Left colon (tissue), 2 donors: Measurements from ENCODE around the gene UTY. TPM values are rescaled to one million over a fixed set of nuclear protein-coding genes. Genes with fewer than 3 reads are reported as not detected.

Experiments used
- ATAC-seq: fragments of 200-7000 bp; cut with Tn5 transposase; one replicate; pipeline ENCODE4 v1.9.1; 2020; ENCODE audit warnings: mild to moderate bottlenecking, moderate library complexity
- DNase-seq, 2 donors: peaks; one replicate each; pipeline ENCODE4 v3.0.0-alpha.2; 2020
- intact Hi-C, 2 donors: fragments of 100-400 bp; cut with DNase I in 1 of 2; cut with micrococcal nuclease in 1 of 2; formaldehyde crosslinking; loops; one replicate each; pipeline versions ENCODE4 v1.11.2 to v1.14.0; 2022; cut with DNase I, micrococcal nuclease
- total RNA-seq, 2 donors: library from RNA; stranded (reverse); fragmentation: NEBNext Ultra II Directional; extraction: Animal tissue kit (Norgen Biotek cat#: 25700); gene quantifications; one replicate each; pipeline ENCODE4 v1.2.1, GENCODE V29; 2021
- donor health status: DM: no; HTN: no; CAD: no.
- donor health status: DM: yes; HTN: yes; CAD: no.

Gene UTY
- total RNA-seq, 2 donors from 2014 or later = not detected

DNA sequence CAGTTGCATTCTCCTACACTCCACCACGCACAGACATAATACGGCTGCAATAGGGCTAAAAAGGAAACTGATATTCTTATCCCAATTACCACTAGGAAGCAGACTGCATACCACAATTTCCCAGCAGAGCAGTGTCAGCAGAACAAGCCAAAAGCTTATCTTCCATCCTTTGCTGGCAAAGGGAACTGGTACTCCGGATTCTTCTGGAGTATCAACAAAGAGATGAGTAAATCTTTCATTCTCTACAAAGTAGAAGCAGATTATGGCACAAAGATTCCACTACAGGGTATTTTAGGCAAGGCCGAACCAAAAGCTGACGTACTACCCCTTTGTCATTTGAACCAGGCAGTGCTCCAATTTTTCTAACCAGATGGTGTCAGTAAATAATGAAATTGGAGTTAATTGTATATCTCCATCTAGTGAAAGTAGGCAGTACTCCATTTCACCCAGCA lies 56.5 kb downstream of the UTY start:
- no peak for ATAC-seq

DNA sequence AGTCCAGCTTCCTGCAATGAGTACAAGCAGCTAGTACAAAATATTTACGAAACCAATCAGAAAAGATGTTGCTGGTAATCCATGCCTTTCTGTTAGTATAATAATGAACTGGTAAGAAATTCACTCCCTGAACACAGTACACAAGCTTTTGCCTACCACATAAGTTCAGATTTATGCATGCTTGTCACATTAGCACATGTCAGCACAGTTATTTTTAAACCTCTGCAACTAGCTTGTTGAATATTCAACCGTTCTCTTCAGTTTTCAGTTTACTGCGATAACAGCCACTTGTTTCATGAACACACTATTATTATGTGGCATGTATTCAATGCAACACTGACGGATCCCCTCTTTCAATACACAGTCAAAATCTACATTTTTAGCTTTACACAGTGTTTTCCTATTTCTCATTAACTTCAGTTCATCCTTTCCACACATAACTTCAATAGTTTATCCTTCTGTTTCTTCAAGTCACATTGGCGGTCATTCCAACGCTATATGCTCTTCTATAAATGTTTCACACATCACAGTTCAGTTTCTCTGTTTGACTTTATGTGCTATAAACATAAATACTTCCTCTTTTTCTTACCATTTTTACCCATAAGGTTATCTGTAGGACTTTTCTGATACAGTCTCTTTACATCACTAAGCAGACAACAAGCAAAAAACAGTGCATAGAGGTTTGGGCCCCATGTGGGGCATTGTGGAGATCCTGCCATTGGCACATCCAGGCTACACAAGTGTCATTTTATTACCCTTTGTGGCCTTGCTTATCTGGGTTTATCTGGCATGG lies 62.8 kb downstream of the UTY start:
- intact Hi-C loops = no loop called here
- ATAC-seq (no peak), DNase-seq (no peak)

More for the DNA sequence above, 56.5 kb downstream of the UTY start:
- DNase-seq = no peak
- intact Hi-C loops = no loop called here

DNA sequence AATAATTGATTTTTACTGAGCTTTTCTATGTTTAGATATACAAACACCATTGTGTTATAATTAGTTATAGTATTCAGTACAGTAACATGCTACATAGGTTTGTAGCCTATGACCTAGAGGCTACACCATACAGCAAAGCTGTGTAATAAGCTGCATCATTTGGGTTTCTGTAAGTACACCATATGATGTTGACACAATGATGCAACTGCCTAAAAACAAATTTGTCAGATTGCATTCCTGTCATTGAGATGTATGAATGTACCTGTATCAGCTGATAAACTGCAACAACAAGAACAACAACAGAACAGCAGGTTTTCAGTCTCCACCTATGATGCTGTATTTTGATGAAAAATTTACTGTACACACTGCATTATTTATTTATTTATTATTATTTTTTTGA lies 64.3 kb downstream of the UTY start:
- DNase-seq = no peak
- no peak for ATAC-seq
- intact Hi-C loops = no loop called here

DNA sequence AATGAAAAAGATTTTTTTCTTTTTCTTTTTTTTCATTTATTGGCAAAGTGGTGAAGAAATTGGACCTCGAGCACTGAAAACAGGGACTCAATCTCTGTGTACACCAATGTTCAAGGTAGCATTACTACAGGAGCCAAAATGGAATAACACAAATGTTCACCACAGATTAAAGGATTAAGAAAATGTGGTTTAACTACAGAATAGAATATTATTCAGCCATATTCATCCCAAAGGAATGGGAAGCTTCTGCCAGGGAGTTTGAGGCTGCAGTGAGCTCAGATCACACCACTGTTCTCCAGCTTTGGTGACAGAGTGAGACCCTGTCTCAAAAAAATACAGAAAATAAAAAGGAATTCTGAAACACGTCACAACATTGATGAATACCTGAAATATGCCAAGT lies 81.0 kb downstream of the UTY start:
- DNase-seq = no peak
- intact Hi-C loops = no loop called here
- no peak for ATAC-seq

DNA sequence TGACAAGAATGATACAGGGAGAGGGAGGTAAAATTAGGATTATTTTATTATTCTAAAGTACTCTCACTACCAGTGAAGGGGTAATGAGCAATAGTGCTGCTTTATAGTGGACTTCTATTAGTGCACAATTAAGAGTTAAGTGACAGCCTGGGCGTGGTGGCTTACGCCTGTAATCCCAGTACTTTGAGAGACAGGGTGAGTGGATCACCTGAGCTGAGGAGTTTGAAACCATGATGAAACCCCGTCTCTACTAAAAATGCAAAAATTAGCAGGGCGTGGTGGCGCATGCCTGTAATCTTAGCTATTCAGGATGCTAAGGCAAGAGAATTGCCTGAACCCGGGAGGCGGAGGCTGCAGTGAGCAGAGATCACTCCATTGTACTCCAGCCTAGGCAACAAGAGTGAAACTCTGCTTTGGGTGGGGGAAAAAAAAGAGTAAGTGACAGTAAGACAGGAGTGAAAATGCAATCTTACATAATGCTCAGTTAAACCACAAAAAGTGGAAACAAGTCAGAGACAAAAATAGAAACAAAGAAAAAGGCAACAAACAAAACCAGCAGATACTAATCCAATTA lies 98.6 kb downstream of the UTY start:
- ATAC-seq (no peak), DNase-seq (no peak)
- intact Hi-C loops = no loop called here

DNA sequence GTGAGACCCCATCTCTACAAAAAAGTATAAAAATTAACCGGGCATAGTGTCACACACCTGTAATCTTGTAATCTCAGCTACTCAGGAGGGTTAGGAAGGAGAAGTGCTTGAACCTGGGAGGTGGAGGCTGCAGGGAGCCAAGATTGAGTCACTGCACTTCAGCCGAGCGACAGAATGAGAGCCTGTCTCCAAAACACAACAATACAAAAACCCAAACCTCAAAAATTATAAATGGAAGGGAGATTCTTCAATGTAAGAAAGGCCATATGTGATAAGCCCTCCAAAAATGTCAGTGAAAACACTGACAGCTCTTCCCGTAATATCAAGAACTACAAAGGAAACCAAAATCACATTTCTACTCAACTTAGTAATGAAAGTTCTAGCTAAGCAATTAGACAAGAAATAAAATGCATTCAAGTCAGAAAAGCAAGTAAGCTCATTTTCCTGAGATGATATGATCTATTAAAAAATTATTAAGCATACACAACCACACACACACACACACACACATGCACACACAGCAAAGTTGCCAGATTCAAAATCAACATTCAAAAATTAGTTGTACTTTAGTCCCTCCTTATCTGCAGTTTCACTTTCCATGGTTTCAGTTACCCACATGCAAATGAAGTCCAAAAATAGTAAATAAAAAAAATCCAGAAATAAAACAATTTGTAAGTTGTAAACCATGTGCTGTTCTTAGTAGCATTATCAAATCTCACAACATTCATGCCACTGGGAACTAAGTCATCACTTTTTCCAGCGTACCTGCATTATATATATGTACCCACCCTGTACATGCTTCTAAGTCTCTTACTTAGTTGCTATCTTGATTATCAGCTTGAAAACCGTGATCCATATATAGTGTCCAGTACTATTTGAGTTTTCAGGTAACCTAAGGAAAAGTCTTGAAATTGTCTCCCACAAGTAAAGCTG lies 108.7 kb downstream of the UTY start:
- intact Hi-C loops = no loop called here
- no peak for DNase-seq
- ATAC-seq = no peak

DNA sequence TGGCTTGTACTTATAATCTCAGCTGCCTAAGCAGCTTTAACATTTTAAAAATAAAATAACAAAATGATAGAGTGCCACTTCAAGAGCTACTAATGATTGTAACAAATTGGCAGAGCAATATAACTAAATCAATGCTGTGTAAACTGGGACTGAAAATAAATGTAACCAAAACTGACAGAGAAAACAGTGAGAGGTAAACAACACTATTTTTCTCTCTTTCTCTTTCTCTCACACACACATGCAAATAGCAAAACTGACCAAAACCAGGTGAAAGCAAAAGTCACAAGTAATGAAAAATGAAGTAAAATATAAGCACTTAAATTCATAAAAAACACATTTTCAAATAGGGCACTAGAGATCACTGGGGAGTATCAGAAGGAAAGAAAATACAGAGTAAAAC lies 109.6 kb downstream of the UTY start:
- intact Hi-C loops = no loop called here
- no peak for DNase-seq
- no peak for ATAC-seq

DNA sequence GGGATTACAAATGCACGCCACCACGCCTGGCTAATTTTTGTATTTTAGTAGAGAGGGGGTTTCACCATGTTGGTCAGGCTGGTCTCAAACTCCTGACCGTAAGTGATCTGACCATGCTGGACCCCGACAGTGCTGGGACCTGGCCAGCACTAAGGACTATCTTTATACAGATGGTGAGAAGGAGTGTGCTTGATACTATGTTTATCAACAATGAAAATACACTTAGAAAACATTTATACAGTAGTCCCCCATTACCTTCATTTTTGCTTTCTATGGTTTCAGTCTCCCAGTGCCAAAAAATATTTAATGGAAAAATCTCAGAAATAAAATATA lies 111.4 kb downstream of the UTY start:
- DNase-seq (no peak), ATAC-seq (no peak)
- intact Hi-C loops = no loop called here

DNA sequence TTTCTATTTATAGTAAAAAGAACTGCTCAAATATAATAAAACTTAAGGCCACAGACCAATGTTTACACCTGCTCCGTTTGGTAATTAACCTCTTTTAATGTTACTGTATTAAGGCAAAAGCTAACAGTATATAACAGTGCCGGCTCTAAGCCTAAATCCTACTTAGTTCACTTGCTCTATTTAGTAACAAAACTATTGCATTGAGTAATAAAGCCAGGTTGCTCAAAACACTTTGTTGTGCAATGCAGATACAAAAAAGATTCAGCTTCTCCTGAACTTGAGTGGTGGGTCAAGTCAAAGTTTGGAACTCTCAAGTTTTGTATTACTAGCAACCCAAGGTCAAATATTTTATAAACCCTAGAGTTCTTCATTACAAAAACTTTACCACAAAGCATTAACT lies 116.2 kb downstream of the UTY start:
- intact Hi-C loops = no loop called here
- no peak for ATAC-seq
- no peak for DNase-seq

DNA sequence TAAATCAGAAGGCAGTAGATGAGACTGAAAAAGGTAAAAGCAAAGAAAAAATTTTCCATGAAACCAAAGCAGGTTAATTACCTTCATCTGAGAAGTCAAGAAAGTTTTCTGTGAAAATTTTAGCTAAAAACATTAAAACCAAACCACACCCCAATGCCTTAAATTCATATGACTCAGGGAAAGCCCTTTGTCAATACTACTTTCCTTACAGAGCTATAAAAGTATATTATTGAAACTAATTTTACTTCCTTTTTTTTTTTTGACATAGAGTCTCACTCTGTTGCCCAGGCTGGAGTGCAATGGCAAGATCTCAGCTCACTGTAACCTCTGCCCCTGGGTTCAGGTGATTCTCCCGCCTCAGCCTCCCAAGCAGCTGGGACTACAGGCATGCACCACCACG lies 117.2 kb downstream of the UTY start:
- no peak for ATAC-seq
- intact Hi-C loops = no loop called here
- DNase-seq = no peak

DNA sequence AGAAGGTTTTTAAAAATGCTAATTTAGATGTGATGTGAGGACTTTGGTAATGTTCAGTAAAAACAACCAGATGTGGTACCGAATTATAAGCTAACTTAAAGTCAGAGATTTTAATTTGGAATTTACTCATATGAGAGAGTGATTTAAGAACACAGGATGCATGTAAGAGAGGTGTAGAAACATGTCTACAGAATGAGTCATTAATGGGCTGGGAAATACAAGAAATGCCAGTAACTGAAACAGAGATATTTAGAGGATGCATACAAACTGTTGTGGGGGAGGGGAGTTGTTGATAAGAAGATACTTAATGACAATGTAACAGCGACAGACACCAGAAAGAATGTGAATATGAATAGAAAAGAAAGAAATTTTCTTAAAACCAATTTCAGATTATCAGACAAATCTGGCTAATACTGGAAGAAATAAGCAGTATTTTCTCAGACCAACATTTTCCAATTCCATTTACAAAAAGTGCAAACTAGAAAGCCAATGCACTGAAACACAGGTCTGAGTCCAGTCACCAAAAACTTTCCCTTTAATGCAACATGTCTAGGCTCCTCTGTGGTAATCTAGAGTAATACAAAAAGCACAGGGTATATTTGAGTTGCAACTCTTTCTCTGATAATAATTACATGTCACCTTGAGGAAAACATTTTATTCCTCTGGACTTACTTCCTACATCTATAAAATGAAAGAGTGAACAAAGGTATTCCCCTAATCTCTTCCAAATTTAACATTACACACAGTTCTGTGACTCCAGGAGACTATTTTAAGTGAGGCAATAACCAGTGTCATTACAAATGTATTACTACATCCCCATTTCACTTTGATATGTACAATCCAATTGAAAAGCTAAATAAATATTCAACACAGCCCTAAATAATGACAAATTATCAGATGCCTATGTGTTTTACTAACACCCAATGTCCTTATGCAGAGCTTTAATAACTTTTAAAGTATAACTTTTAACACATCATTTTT lies 117.9 kb downstream of the UTY start:
- intact Hi-C loops = no loop called here
- DNase-seq (no peak), ATAC-seq (no peak)

DNA sequence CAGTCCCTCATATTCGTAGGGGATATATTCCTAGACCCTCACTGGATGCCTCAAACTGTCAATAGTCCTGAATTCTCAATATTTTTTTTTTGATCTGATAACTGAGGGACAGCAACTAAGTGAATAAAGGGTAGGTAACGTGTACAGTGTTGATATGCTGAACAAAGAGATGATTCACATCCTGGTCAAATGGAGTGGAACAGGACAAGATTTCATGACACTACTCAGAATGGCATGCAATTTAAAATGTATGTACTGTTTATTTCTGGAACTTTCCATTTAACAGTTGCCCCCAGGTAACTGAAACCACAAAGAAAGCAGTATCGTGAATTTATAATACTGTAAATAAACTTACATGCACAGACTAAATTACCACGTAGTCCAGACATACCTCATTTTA lies 128.4 kb downstream of the UTY start:
- intact Hi-C loops = no loop called here
- no peak for DNase-seq
- no peak for ATAC-seq

DNA sequence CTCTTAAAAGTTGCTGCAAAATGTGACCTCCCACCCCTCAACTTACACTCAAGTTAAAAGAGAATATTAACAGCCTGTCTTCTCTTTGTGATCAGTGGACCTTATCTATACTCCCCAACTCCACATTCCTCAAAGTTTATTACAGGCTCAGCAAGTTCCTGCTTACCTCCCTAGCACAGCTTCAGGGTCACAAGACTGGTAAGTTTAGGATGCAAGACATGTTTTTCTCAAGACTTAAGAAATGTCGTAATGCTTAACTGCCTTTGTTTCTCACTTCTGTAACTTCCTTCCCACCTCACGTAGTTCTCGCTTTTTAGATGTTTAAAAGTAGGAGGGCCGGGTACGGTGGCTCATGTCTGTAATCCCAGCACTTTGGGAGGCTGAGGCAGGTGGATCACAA lies 132.7 kb downstream of the UTY start:
- intact Hi-C loops = no loop called here
- DNase-seq = no peak
- no peak for ATAC-seq

DNA sequence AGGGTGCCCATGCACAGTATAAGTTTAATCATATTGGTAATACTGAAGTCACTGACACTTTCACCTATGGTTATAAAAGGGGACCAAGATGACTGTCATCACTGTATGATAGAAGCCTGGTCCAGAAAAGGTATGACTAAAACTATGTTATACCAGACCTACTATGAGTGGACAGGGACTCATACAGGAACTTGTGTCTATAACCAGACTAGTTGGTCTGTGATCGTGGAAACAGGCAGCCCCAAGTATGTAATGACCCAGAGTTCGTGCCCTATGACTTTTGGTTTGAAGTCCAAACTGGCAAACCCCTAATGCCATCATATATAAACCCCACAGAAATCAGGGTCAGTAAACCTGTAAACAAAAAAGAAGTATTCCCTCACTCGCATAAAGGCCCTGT lies 134.3 kb downstream of the UTY start:
- ATAC-seq (no peak), DNase-seq (no peak)
- intact Hi-C loops = no loop called here

DNA sequence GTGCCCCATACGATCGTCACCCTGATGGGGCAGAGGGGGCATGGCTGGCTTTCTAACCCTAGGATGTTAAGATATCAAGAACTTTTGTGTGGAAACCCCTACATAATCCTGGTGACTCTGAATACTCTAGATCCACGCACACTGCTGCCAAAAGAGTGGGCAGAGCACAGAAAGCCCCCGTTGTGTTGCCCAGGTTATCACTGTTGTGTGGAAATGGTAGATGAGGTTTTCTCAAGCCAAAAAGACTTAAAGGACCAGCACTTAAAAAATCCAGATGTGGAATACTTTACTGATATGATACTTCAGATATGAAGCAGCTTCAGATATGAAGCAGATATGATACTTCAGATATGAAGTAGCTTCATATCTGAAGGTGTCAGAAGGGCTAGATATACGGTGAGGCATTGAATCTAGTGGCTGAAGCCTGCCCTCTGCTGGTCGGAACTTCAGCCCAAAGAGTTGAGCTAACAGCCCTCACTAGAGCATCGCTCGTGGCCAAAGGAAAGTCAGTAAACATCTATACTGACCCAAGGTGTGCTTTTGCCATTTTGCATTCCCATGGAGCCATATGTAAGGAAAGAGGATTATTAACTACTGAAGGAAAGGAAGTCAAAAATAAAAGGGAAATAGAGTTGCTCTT lies 136.4 kb downstream of the UTY start:
- DNase-seq (no peak), ATAC-seq (no peak)
- intact Hi-C loops = no loop called here

DNA sequence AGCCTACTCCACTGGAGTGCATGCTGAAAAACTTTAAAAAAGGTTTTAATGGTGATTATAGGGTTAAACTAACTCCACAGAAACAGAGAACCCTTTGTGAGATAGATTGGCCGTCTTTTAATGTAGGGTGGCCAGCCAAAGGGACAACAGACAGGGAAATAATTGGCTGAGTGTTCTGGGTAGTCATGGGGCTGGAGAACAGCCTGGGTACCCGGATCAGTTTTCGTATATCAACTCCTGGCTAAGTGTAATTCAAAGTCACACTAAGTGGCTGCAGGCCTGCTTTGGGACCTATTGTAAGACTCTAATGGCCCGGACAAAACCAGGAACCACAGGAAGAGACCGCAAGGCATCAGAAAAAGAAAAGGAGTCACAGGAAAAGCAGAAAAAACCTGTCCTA lies 139.9 kb downstream of the UTY start:
- intact Hi-C loops = no loop called here
- DNase-seq = no peak
- ATAC-seq = no peak

DNA sequence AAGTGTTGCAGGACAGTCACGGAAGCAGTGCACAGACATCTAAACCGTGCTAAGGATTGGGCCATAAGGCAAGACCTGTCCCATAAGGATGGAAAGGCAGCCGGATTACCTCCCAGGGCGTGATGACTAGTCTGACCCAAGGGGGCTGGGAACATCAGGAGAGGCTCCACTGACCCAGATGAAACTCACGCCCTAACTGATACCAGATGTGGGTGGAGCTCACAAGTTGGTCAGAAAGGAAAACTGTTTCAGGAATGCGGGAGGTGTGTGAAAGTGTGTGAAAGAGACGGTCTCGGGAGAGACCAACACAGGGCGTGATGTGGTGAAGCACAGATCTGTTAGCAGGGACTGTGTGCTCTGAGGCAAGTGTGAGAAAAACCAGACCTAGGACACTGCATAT lies 140.5 kb downstream of the UTY start:
- ATAC-seq (no peak), DNase-seq (no peak)
- intact Hi-C loops = no loop called here

DNA sequence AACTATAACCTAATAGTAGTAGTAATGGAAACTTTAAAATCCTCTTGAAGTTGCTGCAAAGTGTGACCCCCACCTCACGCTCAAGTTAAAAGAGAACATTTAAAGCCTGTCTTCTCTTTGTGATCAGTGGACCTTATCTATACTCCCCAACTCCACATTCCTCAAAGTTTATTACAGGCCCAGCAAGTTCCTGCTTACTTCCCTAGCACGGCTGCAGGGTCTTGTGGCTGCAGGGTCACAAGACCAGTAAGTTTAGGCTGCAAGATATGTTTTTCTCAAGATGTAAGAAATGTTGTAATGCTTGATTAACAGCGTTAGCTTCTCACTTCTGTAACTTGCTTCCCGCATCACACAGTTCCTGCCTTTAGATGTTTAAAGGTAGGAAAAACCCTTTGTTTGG lies 141.1 kb downstream of the UTY start:
- intact Hi-C loops = no loop called here
- no peak for ATAC-seq
- DNase-seq = no peak
